H1 (cell line): ENCODE measurements around the gene LAMA4. TPM values are rescaled to one million over a fixed set of nuclear protein-coding genes. Genes with fewer than 3 reads are reported as not detected.

Experiments used
- CTCF ChIA-PET: fragments of 300-600 bp; sonication (Branson Sonifier 250); formaldehyde crosslinking; loops from one replicate; lab custom pipeline; 2021; ENCODE audit not compliant: partially characterized antibody; lab: Charles Lee
- POLR2A ChIA-PET: fragments of 300-600 bp; sonication (Branson Sonifier 250); formaldehyde crosslinking; loops from one replicate; lab custom pipeline; 2021; ENCODE audit warnings: inconsistent platforms; ENCODE audit not compliant: partially characterized antibody; lab: Charles Lee
- DNase-seq, 2 experiments: peaks; one replicate each; pipeline versions ENCODE4 v3.0.0 to v3.0.0-alpha.2; 2010 to 2022; ENCODE audit warnings: low spot score in 2 of 2, low read depth in 1 of 2, mixed read lengths in 1 of 2
- FAIRE-seq: peaks from 2 replicates; lab custom pipeline; 2011; peaks lifted over from hg19 to GRCh38; lab: Jason Lieb, UNC
- H2AFZ ChIP-seq: 2 replicates; pipeline ENCODE4 v1.8.1; 2012; ENCODE audit warnings: low read length, inconsistent platforms
- H2AK5ac ChIP-seq: 2 replicates; pipeline ENCODE4 v1.6.1; 2013; ENCODE audit warnings: low read depth, low read length
- H2BK120ac ChIP-seq: replicated peaks from 2 replicates; pipeline ENCODE3; 2013; ENCODE audit warnings: low read depth, low read length, inconsistent platforms
- H2BK12ac ChIP-seq: 2 replicates; pipeline ENCODE4 v1.6.1; 2013; ENCODE audit warnings: low read depth, low read length
- H2BK15ac ChIP-seq: 2 replicates; pipeline ENCODE4 v1.6.1; 2013; ENCODE audit warnings: low read length
- H2BK20ac ChIP-seq: 2 replicates; pipeline ENCODE4 v1.6.1; 2013; ENCODE audit warnings: low read length
- H2BK5ac ChIP-seq: 2 replicates; pipeline ENCODE4 v1.6.1; 2013; ENCODE audit warnings: low read depth, low read length
- H3K14ac ChIP-seq: 2 replicates; pipeline ENCODE4 v1.6.1; 2013; ENCODE audit warnings: inconsistent platforms; ENCODE audit not compliant: insufficient read length
- H3K18ac ChIP-seq: 2 replicates; pipeline ENCODE4 v1.6.1; 2013; ENCODE audit warnings: low read length; ENCODE audit errors: extremely low read depth
- H3K23ac ChIP-seq: 2 replicates; pipeline ENCODE4 v1.6.1; 2013; ENCODE audit warnings: inconsistent platforms; ENCODE audit not compliant: insufficient read length
- H3K23me2 ChIP-seq: 2 replicates; pipeline ENCODE4 v1.6.1; 2013; ENCODE audit warnings: low read depth, low read length
- H3K27ac ChIP-seq: 2 replicates; pipeline ENCODE4 v1.6.1; 2011; ENCODE audit warnings: low read depth, low read length, inconsistent platforms
- H3K27me3 ChIP-seq, 4 experiments: replicated peaks in 1 of 4; 1 replicate in 1 of 4; 2 replicates in 3 of 4; pipeline versions ENCODE4 v1.6.1 to v1.8.1; 2011 to 2013; ENCODE audit warnings: low read length in 3 of 4, mild to moderate bottlenecking in 3 of 4, inconsistent platforms in 2 of 4, mixed read lengths in 2 of 4, moderate library complexity in 1 of 4; ENCODE audit not compliant: control insufficient read depth in 3 of 4, insufficient read depth in 3 of 4; ENCODE audit errors: extremely low read depth in 1 of 4
- H3K36me3 ChIP-seq, 4 experiments: 2 replicates each; pipeline versions ENCODE4 v1.6.1 to v1.8.1; 2011 to 2013; ENCODE audit warnings: mild to moderate bottlenecking in 4 of 4, low read length in 3 of 4, moderate library complexity in 2 of 4, control low read depth in 1 of 4, inconsistent platforms in 1 of 4; ENCODE audit not compliant: insufficient read depth in 4 of 4, control insufficient read depth in 2 of 4
- H3K4ac ChIP-seq: replicated peaks from 2 replicates; pipeline ENCODE3; 2013; ENCODE audit warnings: low read length, low read depth, mixed read lengths, inconsistent platforms; ENCODE audit not compliant: insufficient read length
- H3K4me1 ChIP-seq, 4 experiments: replicated peaks in 1 of 4; 1 replicate in 1 of 4; 2 replicates in 3 of 4; pipeline versions ENCODE4 v1.6.1 to v1.8.1; 2011 to 2013; ENCODE audit warnings: low read length in 3 of 4, inconsistent platforms in 2 of 4, mixed read lengths in 1 of 4; ENCODE audit not compliant: insufficient read depth in 4 of 4, control insufficient read depth in 3 of 4
- H3K4me2 ChIP-seq, 2 experiments: 2 replicates each; pipeline versions ENCODE4 v1.6.1 to v1.8.1; 2011 to 2013; ENCODE audit warnings: low read depth in 2 of 2, low read length in 2 of 2, control low read depth in 1 of 2, inconsistent platforms in 1 of 2, mild to moderate bottlenecking in 1 of 2; ENCODE audit not compliant: insufficient read depth in 1 of 2
- H3K4me3 ChIP-seq, 4 experiments: fragments of 200-600, 300-600 bp in 1 of 4; sonication (generic), shearing (Covaris generic), sonication (Bioruptor Twin) in 1 of 4; 2 replicates each; pipeline versions ENCODE4 v1.5.1 to v1.8.1; 2011 to 2016; ENCODE audit warnings: low read length in 4 of 4, low read depth in 3 of 4, control low read depth in 2 of 4, inconsistent platforms in 2 of 4, mild to moderate bottlenecking in 2 of 4, mixed read lengths in 1 of 4, moderate library complexity in 1 of 4; ENCODE audit not compliant: insufficient read depth in 2 of 4; ENCODE audit errors: extremely low read depth in 1 of 4
- H3K56ac ChIP-seq: replicated peaks from 2 replicates; pipeline ENCODE3; 2013; ENCODE audit warnings: low read depth, mild to moderate bottlenecking, mixed read lengths, low read length, inconsistent platforms; ENCODE audit not compliant: insufficient read length
- H3K79me1 ChIP-seq: 2 replicates; pipeline ENCODE4 v1.6.1; 2013; ENCODE audit warnings: low read depth, low read length, control low read depth
- H3K79me2 ChIP-seq, 2 experiments: 2 replicates each; pipeline versions ENCODE4 v1.6.1 to v1.8.1; 2012 to 2013; ENCODE audit warnings: low read length in 2 of 2, mild to moderate bottlenecking in 2 of 2, inconsistent platforms in 1 of 2; ENCODE audit not compliant: insufficient read depth in 2 of 2, control insufficient read depth in 1 of 2
- H3K9ac ChIP-seq, 4 experiments: replicated peaks in 1 of 4; 1 replicate in 1 of 4; 2 replicates in 3 of 4; pipeline versions ENCODE4 v1.6.1 to v1.8.1; 2011 to 2013; ENCODE audit warnings: low read depth in 3 of 4, low read length in 3 of 4, control low read depth in 2 of 4, mild to moderate bottlenecking in 2 of 4, moderate library complexity in 2 of 4, inconsistent platforms in 1 of 4; ENCODE audit errors: extremely low read depth in 1 of 4
- H3K9me3 ChIP-seq, 2 experiments: 2 replicates each; pipeline versions ENCODE4 v1.6.1 to v1.8.1; 2012 to 2013; ENCODE audit warnings: mild to moderate bottlenecking in 2 of 2, moderate library complexity in 2 of 2, control low read depth in 1 of 2, inconsistent platforms in 1 of 2, low read depth in 1 of 2, low read length in 1 of 2, mixed read lengths in 1 of 2; ENCODE audit not compliant: insufficient read depth in 2 of 2
- H4K20me1 ChIP-seq, 2 experiments: replicated peaks in 1 of 2; 2 replicates each; pipeline versions ENCODE3 to v1.8.1; 2011 to 2013; ENCODE audit warnings: inconsistent platforms in 2 of 2, low read length in 2 of 2, mild to moderate bottlenecking in 1 of 2; ENCODE audit not compliant: insufficient read depth in 2 of 2, control insufficient read depth in 1 of 2
- H4K5ac ChIP-seq: 2 replicates; pipeline ENCODE4 v1.6.1; 2013; ENCODE audit warnings: low read length, low read depth, mixed read lengths, inconsistent platforms; ENCODE audit not compliant: insufficient read length
- H4K8ac ChIP-seq: 2 replicates; pipeline ENCODE4 v1.8.0; 2013; ENCODE audit warnings: mild to moderate bottlenecking, moderate library complexity, low read length, inconsistent platforms; ENCODE audit not compliant: insufficient read depth; ENCODE audit errors: extremely low read depth
- H4K91ac ChIP-seq: replicated peaks from 2 replicates; pipeline ENCODE3; 2013; ENCODE audit warnings: low read length, mixed read lengths, inconsistent platforms; ENCODE audit not compliant: insufficient read length
- CEBPB ChIP-seq: IDR thresholded peaks from 2 replicates; pipeline ENCODE4 v1.6.1; 2012; ENCODE audit warnings: low read depth, low read length
- WGBS, 2 experiments: shearing (Covaris generic) in 1 of 2; methylation state at CpG; one replicate each; pipeline versions ENCODE4 v1.1.6 to v1.1.7; 2013 to 2015; ENCODE audit warnings: low lambda C conversion rate in 2 of 2, mixed read lengths in 2 of 2, inconsistent platforms in 1 of 2, low coverage in 1 of 2, missing lambda C conversion rate in 1 of 2; ENCODE audit not compliant: insufficient replicate concordance in 2 of 2, insufficient coverage in 1 of 2, insufficient read length in 1 of 2; ENCODE audit errors: extremely low coverage in 1 of 2, missing lambda C conversion rate in 1 of 2; 5-methylcytosine and 5-hydroxymethylcytosine counted together
- polyA plus RNA-seq, 7 experiments: library from polyadenylated mRNA; depleted of rRNA in 3 of 7; stranded (reverse) in 5 of 7; unstranded in 2 of 7; fragments of >200 nt in 5 of 7; fragments of 200-250 nt in 2 of 7; gene quantifications; 1 replicate in 5 of 7; 2 replicates in 1 of 7; 4 replicates in 1 of 7; pipeline versions ENCODE4 v1.2.1 to v1.2.3, GENCODE V29; 2011 to 2013; ENCODE audit warnings: missing spikeins in 2 of 7, mixed read lengths in 2 of 7
- total RNA-seq: library from RNA; stranded (reverse); fragmentation: NEBNext Ultra II Directional; extraction: Animal tissue kit (Norgen Biotek cat#: 25700); gene quantifications from 2 replicates; pipeline ENCODE4 v1.2.1, GENCODE V29; 2021
- TF ChIP-seq, protein P1 (sequence below): IDR thresholded peaks from 2 replicates; pipeline ENCODE4 v1.6.1; 2012; ENCODE audit warnings: inconsistent platforms

Gene LAMA4
- total and polyA plus RNA-seq, 2 of the 8 experiments (the other 6 are each of a cell fraction or from before 2014, with no cell fraction given): 0.95 to 1.5 TPM

DNA sequence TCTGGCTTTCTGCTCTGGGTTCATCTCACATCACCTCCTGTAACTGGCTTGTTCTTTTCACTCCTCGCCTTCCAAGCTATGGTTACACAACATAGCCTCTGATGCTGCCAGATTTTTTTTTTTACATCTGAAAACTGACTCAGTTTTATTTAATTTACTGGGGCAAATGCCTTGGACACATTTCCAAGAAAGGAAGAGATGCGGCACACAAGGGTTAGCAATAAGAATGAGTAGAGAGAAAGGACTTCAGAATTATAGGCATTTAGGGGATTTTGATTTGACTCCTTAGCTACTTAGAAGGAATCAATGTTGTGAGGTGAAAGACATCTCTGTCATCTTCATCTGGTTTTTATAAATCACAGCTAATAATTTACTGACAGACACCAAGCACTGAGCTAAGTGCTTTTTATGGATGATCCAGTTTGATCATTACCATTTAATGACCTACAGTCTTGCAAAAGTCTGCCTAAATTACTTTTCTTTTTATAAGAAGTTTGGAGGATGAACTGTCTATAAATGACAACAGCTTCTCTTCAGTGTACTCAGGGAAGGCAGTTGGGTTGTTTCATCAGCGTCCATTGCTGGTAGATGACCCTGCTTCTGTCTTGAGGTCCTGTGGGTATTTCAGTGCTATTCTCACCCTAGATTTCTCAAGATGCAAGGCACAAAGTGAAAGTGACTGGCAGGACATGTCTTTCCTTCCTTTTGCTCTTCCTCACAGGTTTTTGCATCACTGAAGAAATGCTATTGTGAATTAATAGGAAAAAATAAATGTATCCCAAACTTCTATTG, 31.1 kb downstream of the LAMA4 start:
- no peak overlapping the region for H3K4ac ChIP-seq
- H3K4me3 ChIP-seq: no peak overlapping the region
- H2BK15ac ChIP-seq: no peak overlapping the region
- H2BK120ac ChIP-seq: no peak overlapping the region
- WGBS, 2 experiments: 86% methylated on average over 3 of the region's 3 CpGs; no CpG with 5 or more reads in 1 of the 2 experiments
- H3K14ac ChIP-seq: no peak overlapping the region
- H2AK5ac ChIP-seq: no peak overlapping the region
- H3K4me2 ChIP-seq: no peak overlapping the region
- FAIRE-seq (no peak), DNase-seq (no peak)
- no peak overlapping the region for H4K91ac ChIP-seq
- no peaks in the 10 kb centered on the region for H3K27me3 ChIP-seq
- no peak overlapping the region for H4K8ac ChIP-seq
- no peaks in the 10 kb centered on the region for H3K36me3 ChIP-seq
- H2AFZ ChIP-seq: no peak overlapping the region
- no peak overlapping the region for H3K9ac ChIP-seq
- H3K18ac ChIP-seq: no peak overlapping the region
- no peak overlapping the region for H4K5ac ChIP-seq
- H3K23ac ChIP-seq: no peak overlapping the region
- no peaks in the 10 kb centered on the region for H3K79me2 ChIP-seq
- H3K27ac ChIP-seq: no peak overlapping the region
- H3K79me1 ChIP-seq: no peaks in the 10 kb centered on the region
- H2BK20ac ChIP-seq: no peak overlapping the region
- H3K56ac ChIP-seq: no peak overlapping the region
- POLR2A ChIA-PET: no interaction called here
- CTCF ChIA-PET: interaction anchor here (0.6 kb wide), 1 partner anchor 38 kb away, joined by 3 read pairs; no protein-coding TSS in a partner anchor
- no peak overlapping the region for H2BK5ac ChIP-seq
- H3K23me2 ChIP-seq: no peaks in the 10 kb centered on the region
- no peak overlapping the region for H2BK12ac ChIP-seq
- no peaks in the 10 kb centered on the region; a peak in 1 of 7 replicates for H3K4me1 ChIP-seq
- no peaks in the 10 kb centered on the region for H4K20me1 ChIP-seq
- H3K9me3 ChIP-seq: no peaks in the 10 kb centered on the region
- no peak for TF ChIP-seq CEBPB
- TF ChIP-seq, protein P1, sequence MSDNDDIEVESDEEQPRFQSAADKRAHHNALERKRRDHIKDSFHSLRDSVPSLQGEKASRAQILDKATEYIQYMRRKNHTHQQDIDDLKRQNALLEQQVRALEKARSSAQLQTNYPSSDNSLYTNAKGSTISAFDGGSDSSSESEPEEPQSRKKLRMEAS: no peak
